RWPE1 (cell line): Measurements from ENCODE around the gene IKBIP.
"Not testable (repeated sequence)": the region's sequence is repeated elsewhere in the genome, so short reads cannot be mapped to it uniquely, and the experiment has no call there.

ENCODE experiments used
- CTCF ChIA-PET: fragments of 350-600 bp; sonication (Branson Sonifier 250); formaldehyde crosslinking; extraction: SDS; loops from one replicate; lab custom pipeline; 2021; lab: Yijun Ruan, JAX
- POLR2A ChIA-PET: fragments of 400-600 bp; formaldehyde crosslinking; extraction: SDS; loops from one replicate; lab custom pipeline; 2020; ENCODE audit warnings: antibody characterized with exemption; ENCODE audit not compliant: low non-redundant PET; lab: Yijun Ruan, JAX
- DNase-seq: peaks from one replicate; pipeline ENCODE4 v3.0.0; 2012; ENCODE audit warnings: low spot score
- H3K27ac ChIP-seq: fragments of 450-650 bp; 2 replicates; pipeline ENCODE4 v1.5.1; 2017
- CTCF ChIP-seq: fragments of 450-650 bp; conservative IDR thresholded peaks from 2 replicates; pipeline ENCODE4 v1.5.1; 2017; ENCODE audit warnings: low read depth, mild to moderate bottlenecking

Gene IKBIP

GRCh38 chr12:98610596-98610995 lies 34.0 kb downstream of the IKBIP start:
- ChIA-PET CTCF (interaction anchor here (0.7 kb wide), 1 partner anchor 443 kb away, joined by 3 read pairs; no protein-coding TSS in a partner anchor), POLR2A (no interaction called here)
- H3K27ac ChIP-seq: no peak overlapping the region
- TF ChIP-seq CTCF: no peak
- DNase-seq: no peak

- DNase-seq: no peak
- H3K27ac ChIP-seq: no peak overlapping the region
- ChIA-PET CTCF (interaction anchor here (0.6 to 0.7 kb wide), 2 partner anchors 41 to 396 kb away, joined by 3 to 6 read pairs; no protein-coding TSS in a partner anchor), POLR2A (no interaction called here)
- TF ChIP-seq CTCF: peak; percentile 24
These were observed 38.1 kb downstream of the IKBIP start for GRCh38 chr12:98606359-98606988.

GRCh38 chr12:98601924-98602323 lies 42.7 kb downstream of the IKBIP start:
- no peak for DNase-seq
- H3K27ac ChIP-seq: peak overlapping the region; percentile 33; the same call in 1 of the 2 replicates
- TF ChIP-seq CTCF: no peak
- ChIA-PET POLR2A (no interaction called here), CTCF (interaction anchor here (0.6 kb wide), 1 partner anchor 24 kb away, joined by 3 read pairs; no protein-coding TSS in a partner anchor)

- H3K27ac ChIP-seq, DNase-seq: not testable (repeated sequence)
- CTCF ChIA-PET: interaction anchor here (1.0 to 1.2 kb wide), 2 partner anchors 30 to 56 kb away, joined by 3 to 4 read pairs; no protein-coding TSS in a partner anchor
- POLR2A ChIA-PET: interaction anchor here (0.7 kb wide), 1 partner anchor 47 kb away, joined by 4 read pairs; no protein-coding TSS in a partner anchor
These were observed 47.3 kb downstream of the IKBIP start for GRCh38 chr12:98597313-98597712.

GRCh38 chr12:98595243-98595988 lies 49.2 kb downstream of the IKBIP start:
- TF ChIP-seq CTCF: no peak
- H3K27ac ChIP-seq: no peak overlapping the region
- ChIA-PET POLR2A (interaction anchor here (0.7 kb wide), 1 partner anchor 207 kb away, joined by 3 read pairs; no protein-coding TSS in a partner anchor), CTCF (interaction anchor here (2.8 kb wide), 1 partner anchor 28 kb away, joined by 11 read pairs; no protein-coding TSS in a partner anchor)
- peak; percentile 43 for DNase-seq

GRCh38 chr12:98594050-98594835 lies 50.3 kb downstream of the IKBIP start:
- no peak for TF ChIP-seq CTCF
- ChIA-PET POLR2A (interaction anchor here (0.6 to 0.9 kb wide), 2 partner anchors 31 to 33 kb away, joined by 4 to 5 read pairs; no protein-coding TSS in a partner anchor), CTCF (interaction anchor here (0.5 to 2.8 kb wide), 2 partner anchors 27 to 49 kb away, joined by 3 to 11 read pairs; no protein-coding TSS in a partner anchor)
- no peak for DNase-seq
- peak overlapping the region; percentile 86 for H3K27ac ChIP-seq
